Osteoblast (primary cell): ENCODE results near the gene AFAP1L2. TPM values are rescaled to one million over a fixed set of nuclear protein-coding genes. Genes with fewer than 3 reads are reported as not detected.

Experiments
- DNase-seq: peaks from one replicate; pipeline ENCODE4 v3.0.0; 2011; ENCODE audit warnings: low spot score, mixed read lengths; ENCODE audit not compliant: insufficient read length; ENCODE audit errors: missing footprints
- H2AFZ ChIP-seq: 2 replicates; pipeline ENCODE4 v1.6.0; 2011; ENCODE audit warnings: mild to moderate bottlenecking, low read length
- H3K27ac ChIP-seq: 2 replicates; pipeline ENCODE4 v1.5.1; 2011; ENCODE audit warnings: mild to moderate bottlenecking, low read depth, low read length, moderate library complexity
- H3K27me3 ChIP-seq: 2 replicates; pipeline ENCODE4 v1.6.0; 2012; ENCODE audit warnings: mild to moderate bottlenecking, control low read depth, inconsistent platforms, low read length, moderate library complexity; ENCODE audit not compliant: insufficient read depth
- H3K36me3 ChIP-seq: 2 replicates; pipeline ENCODE4 v1.5.1; 2011; ENCODE audit warnings: mild to moderate bottlenecking, low read length, control low read depth, moderate library complexity; ENCODE audit not compliant: insufficient read depth
- H3K4me1 ChIP-seq: 2 replicates; pipeline ENCODE4 v1.5.1; 2011; ENCODE audit warnings: mild to moderate bottlenecking, low read length, control low read depth, moderate library complexity; ENCODE audit not compliant: insufficient read depth
- H3K4me2 ChIP-seq: 2 replicates; pipeline ENCODE4 v1.6.0; 2011; ENCODE audit warnings: mild to moderate bottlenecking, low read length; ENCODE audit not compliant: insufficient read depth
- H3K4me3 ChIP-seq: fragments of 200-600 bp; sonication (generic); 3 replicates; pipeline ENCODE4 v1.5.1; 2012; ENCODE audit warnings: mild to moderate bottlenecking, low read length, inconsistent platforms; ENCODE audit not compliant: insufficient read depth
- H3K79me2 ChIP-seq: 2 replicates; pipeline ENCODE4 v1.6.0; 2012; ENCODE audit warnings: mild to moderate bottlenecking, low read length, control low read depth, inconsistent platforms; ENCODE audit not compliant: insufficient read depth
- H3K9me3 ChIP-seq: 2 replicates; pipeline ENCODE4 v1.5.1; 2011; ENCODE audit warnings: low read depth, low read length, control low read depth
- H4K20me1 ChIP-seq: 2 replicates; pipeline ENCODE4 v1.6.0; 2012; ENCODE audit warnings: mild to moderate bottlenecking, low read length, control low read depth; ENCODE audit not compliant: insufficient read depth
- CTCF ChIP-seq: IDR thresholded peaks from 2 replicates; pipeline ENCODE4 v1.5.1; 2011; ENCODE audit warnings: mild to moderate bottlenecking, low read depth, low read length, moderate library complexity; ENCODE audit errors: extremely low read depth
- total RNA-seq: library from RNA; depleted of rRNA; stranded (reverse); fragments of >200 nt; gene quantifications from 2 replicates; pipeline ENCODE4 v1.2.3, GENCODE V29; 2012

The AFAP1L2 gene
- total RNA-seq, 1 donor: 0.36 TPM

GRCh38 chr10:114429581-114430335 lies 25.5 kb upstream of the AFAP1L2 start:
- Histone ChIP-seq H3K4me2 (no peak overlapping the region), H3K27ac (no peak overlapping the region), H4K20me1 (no peaks in the 10 kb centered on the region), H3K79me2 (no peaks in the 10 kb centered on the region), H3K4me3 (no peak overlapping the region), H3K27me3 (no peaks in the 10 kb centered on the region), H2AFZ (no peak overlapping the region), H3K4me1 (no peaks in the 10 kb centered on the region), H3K36me3 (no peaks in the 10 kb centered on the region), H3K9me3 (no peaks in the 10 kb centered on the region)
- no peak for DNase-seq
- TF ChIP-seq CTCF: no peak

- no peaks in the 10 kb centered on the region for H3K27me3 ChIP-seq
- H3K27ac ChIP-seq: no peak overlapping the region
- no peak overlapping the region for H2AFZ ChIP-seq
These were observed 23.0 kb upstream of the AFAP1L2 start for GRCh38 chr10:114427124-114427852.

DNA sequence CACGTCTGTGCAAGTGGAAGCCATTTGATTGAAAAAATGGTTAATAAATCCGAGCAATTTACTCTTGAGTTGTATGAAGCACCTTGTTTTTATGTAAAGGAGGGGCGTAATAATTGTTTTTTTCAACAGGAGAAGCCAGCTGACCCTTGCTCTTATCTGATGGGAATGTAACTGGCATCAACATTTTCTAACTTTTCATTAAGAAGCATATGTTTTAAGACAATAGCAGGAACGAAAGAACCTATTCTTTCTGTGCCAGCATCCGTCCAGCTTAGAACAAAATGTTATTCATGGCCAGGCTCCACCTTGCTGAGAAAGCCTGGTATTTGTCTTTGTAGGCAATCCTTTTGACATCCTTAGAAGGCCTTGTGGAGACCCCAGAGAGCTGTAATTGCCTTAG lies 22.2 kb upstream of the AFAP1L2 start:
- Histone ChIP-seq H3K4me3 (no peak overlapping the region), H3K4me1 (no peaks in the 10 kb centered on the region), H3K4me2 (no peak overlapping the region), H3K27ac (no peak overlapping the region), H3K36me3 (no peaks in the 10 kb centered on the region), H3K9me3 (no peaks in the 10 kb centered on the region), H3K79me2 (no peaks in the 10 kb centered on the region), H4K20me1 (no peaks in the 10 kb centered on the region), H3K27me3 (no peaks in the 10 kb centered on the region), H2AFZ (no peak overlapping the region)
- DNase-seq: no peak
- TF ChIP-seq CTCF: no peak

More at GRCh38 chr10:114427124-114427852, 23.0 kb upstream of the AFAP1L2 start:
- DNase-seq: no peak
- no peaks in the 10 kb centered on the region for H4K20me1 ChIP-seq
- no peaks in the 10 kb centered on the region for H3K4me1 ChIP-seq
- no peak overlapping the region for H3K4me2 ChIP-seq
- H3K9me3 ChIP-seq: no peaks in the 10 kb centered on the region
- H3K79me2 ChIP-seq: no peaks in the 10 kb centered on the region
- H3K36me3 ChIP-seq: no peaks in the 10 kb centered on the region
- TF ChIP-seq CTCF: no peak
- no peak overlapping the region for H3K4me3 ChIP-seq

- no peaks in the 10 kb centered on the region for H3K4me1 ChIP-seq
- no peaks in the 10 kb centered on the region for H3K9me3 ChIP-seq
- H3K27ac ChIP-seq: no peak overlapping the region
- H4K20me1 ChIP-seq: no peaks in the 10 kb centered on the region
- no peak overlapping the region for H3K4me2 ChIP-seq
- H3K36me3 ChIP-seq: no peaks in the 10 kb centered on the region
- H2AFZ ChIP-seq: no peak overlapping the region
- H3K27me3 ChIP-seq: no peaks in the 10 kb centered on the region
- no peak for TF ChIP-seq CTCF
- H3K4me3 ChIP-seq: no peak overlapping the region
- no peaks in the 10 kb centered on the region for H3K79me2 ChIP-seq
- DNase-seq: no peak
These were observed 16.6 kb upstream of the AFAP1L2 start for GRCh38 chr10:114420811-114421485.
